PC-3 (cell line): ENCODE measurements around the gene STK38L. TPM values are rescaled to one million over a fixed set of nuclear protein-coding genes. Genes with fewer than 3 reads are reported as not detected.
A peak's percentile ranks its signal among the peaks of the same experiment; 100 is the strongest.

ENCODE experiments used
- ATAC-seq: fragments of 200-7000 bp; cut with Tn5 transposase; 2 replicates; pipeline ENCODE4 v1.9.1; 2020; ENCODE audit warnings: mild to moderate bottlenecking, moderate library complexity
- BruUV-seq: library from RNA; stranded (reverse); fragments of 400-500 nt; replicated peaks from 2 replicates; lab custom pipeline; 2021; lab: Mats Ljungman, UMichigan
- CTCF ChIA-PET: fragments of 300-600 bp; sonication (Branson Sonifier 250); formaldehyde crosslinking; loops from one replicate; lab custom pipeline; 2022; ENCODE audit warnings: antibody characterized with exemption; lab: Charles Lee
- POLR2A ChIA-PET: fragments of 300-600 bp; sonication (Branson Sonifier 250); formaldehyde crosslinking; loops from one replicate; lab custom pipeline; 2022; ENCODE audit warnings: antibody characterized with exemption; ENCODE audit not compliant: unreplicated experiment; lab: Charles Lee
- DNase-seq: peaks from one replicate; pipeline ENCODE4 v3.0.0-alpha.2; 2015
- H2AFZ ChIP-seq: fragments of 300-600 bp; sonication (generic); 2 replicates; pipeline ENCODE4 v1.6.0; 2016; ENCODE audit warnings: antibody characterized with exemption, low read length
- H3F3A ChIP-seq: fragments of 300-600 bp; sonication (generic); one replicate; pipeline ENCODE4 v1.6.0; 2017; ENCODE audit warnings: antibody characterized with exemption, low read length, control low read depth, mild to moderate bottlenecking; ENCODE audit not compliant: unreplicated experiment
- H3K27ac ChIP-seq: fragments of 300-600 bp; sonication (generic); 2 replicates; pipeline ENCODE4 v1.5.1; 2016; ENCODE audit warnings: mild to moderate bottlenecking, low read length
- H3K27me3 ChIP-seq: fragments of 300-600 bp; sonication (generic); 2 replicates; pipeline ENCODE4 v1.6.1; 2016; ENCODE audit warnings: low read length, mixed read lengths
- H3K36me3 ChIP-seq: fragments of 300-600 bp; sonication (generic); 2 replicates; pipeline ENCODE4 v1.6.1; 2016; ENCODE audit warnings: low read depth, mixed run types, low read length, mixed read lengths
- H3K4me1 ChIP-seq: fragments of 300-600 bp; sonication (generic); 2 replicates; pipeline ENCODE4 v1.5.1; 2016; ENCODE audit warnings: low read length; ENCODE audit not compliant: insufficient read depth
- H3K4me2 ChIP-seq: fragments of 300-600 bp; sonication (generic); 2 replicates; pipeline ENCODE4 v1.6.0; 2016; ENCODE audit warnings: low read length
- H3K4me3 ChIP-seq: fragments of 300-600 bp; sonication (generic); 2 replicates; pipeline ENCODE4 v1.5.1; 2016; ENCODE audit warnings: mild to moderate bottlenecking, low read length, mixed read lengths
- H3K79me2 ChIP-seq: fragments of 300-600 bp; sonication (generic); 2 replicates; pipeline ENCODE4 v1.6.1; 2017; ENCODE audit warnings: low read length, mixed read lengths
- H3K9ac ChIP-seq: fragments of 300-600 bp; sonication (generic); 2 replicates; pipeline ENCODE4 v1.6.0; 2016; ENCODE audit warnings: mild to moderate bottlenecking, low read length
- H3K9me2 ChIP-seq: fragments of 300-600 bp; sonication (generic); replicated peaks from 2 replicates; pipeline ENCODE4 v1.6.1; 2016; ENCODE audit warnings: mixed run types, low read length, mixed read lengths
- H3K9me3 ChIP-seq: fragments of 300-600 bp; sonication (generic); 2 replicates; pipeline ENCODE4 v1.6.1; 2016; ENCODE audit warnings: low read length, mixed read lengths
- H4K20me1 ChIP-seq: fragments of 300-600 bp; sonication (generic); 2 replicates; pipeline ENCODE4 v1.6.1; 2016; ENCODE audit warnings: low read length, mixed read lengths
- EZH2 ChIP-seq: fragments of 300-600 bp; sonication (generic); IDR thresholded peaks from one replicate; pipeline ENCODE4 v1.6.1; 2017; ENCODE audit warnings: antibody characterized with exemption, mild to moderate bottlenecking, low read length; ENCODE audit not compliant: unreplicated experiment
- EZH2phosphoT487 ChIP-seq: fragments of 300-600 bp; sonication (generic); IDR thresholded peaks from 2 replicates; pipeline ENCODE4 v1.6.1; 2018; ENCODE audit warnings: mild to moderate bottlenecking, antibody characterized with exemption, low read length, borderline replicate concordance
- intact Hi-C: fragments of 100-400 bp; cut with micrococcal nuclease; formaldehyde crosslinking; loops from 2 replicates; pipeline ENCODE4 v1.9.0; 2023
- total RNA-seq: library from RNA; depleted of rRNA; stranded (reverse); fragments of >200 nt; gene quantifications from 2 replicates; pipeline ENCODE4 v1.2.3, GENCODE V29; 2014
- TF ChIP-seq, protein P1 (sequence below): fragments of 300-600 bp; sonication (generic); conservative IDR thresholded peaks from 2 replicates; pipeline ENCODE4 v1.5.1; 2017; ENCODE audit warnings: antibody characterized with exemption, low read depth, mild to moderate bottlenecking, low read length

The STK38L gene
- total RNA-seq, 1 experiment from 2014 or later = 32.3 TPM

DNA sequence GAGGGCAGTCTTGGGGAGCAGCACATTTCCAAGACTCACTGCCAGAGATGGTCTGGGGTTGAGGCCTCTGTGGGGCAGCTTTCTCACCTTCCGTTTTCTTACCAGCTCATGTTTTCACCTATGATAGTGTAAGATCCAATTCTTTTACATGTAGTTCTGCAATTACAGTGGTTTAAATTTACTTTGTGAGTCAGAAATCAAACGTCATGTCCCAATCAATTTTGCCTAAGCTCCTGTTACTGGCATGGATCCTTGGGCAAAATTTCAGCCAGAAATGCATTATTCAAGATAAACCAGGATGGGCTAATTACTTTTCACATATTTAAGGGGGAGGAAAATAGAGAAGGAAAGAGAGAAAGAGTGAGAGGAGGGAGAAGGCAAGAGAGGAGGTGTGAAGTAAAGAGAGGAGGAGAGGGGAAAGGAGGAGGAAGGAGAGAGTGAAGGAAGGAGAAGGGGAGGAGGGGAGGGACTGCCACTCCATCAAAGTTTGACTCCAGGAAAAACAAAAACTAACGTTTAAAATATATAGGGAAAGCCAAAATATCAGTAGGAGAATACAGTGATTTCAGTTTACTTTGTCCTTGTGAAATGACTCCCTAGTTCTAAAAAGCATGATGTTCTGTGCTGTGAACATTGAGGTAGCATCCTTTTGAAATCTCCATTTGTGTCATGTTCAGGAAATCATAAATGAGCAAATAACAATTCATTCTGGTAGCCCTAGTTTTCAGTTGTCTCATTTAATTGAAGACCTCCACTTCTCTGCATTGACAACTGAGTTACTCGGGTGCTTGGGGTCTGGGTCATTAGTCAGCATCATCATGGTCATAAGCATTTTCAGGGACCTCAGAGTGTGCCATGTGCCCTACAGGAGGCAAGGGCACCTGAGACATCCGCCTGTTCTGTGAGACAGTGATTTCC, 91.5 kb downstream of the STK38L start:
- Histone ChIP-seq H3K4me3 (peak overlapping the region; percentile 83), H2AFZ (no peak overlapping the region), H3K36me3 (peaks cover 11% of the 10 kb centered on the region; the same call in 1 of the 2 replicates), H3K27ac (peak overlapping the region; percentile 95), H3K79me2 (peaks cover 88% of the 10 kb centered on the region), H3K4me1 (peaks cover 69% of the 10 kb centered on the region), H3K9me2 (no peaks in the 10 kb centered on the region), H3K27me3 (no peaks in the 10 kb centered on the region), H3F3A (peaks cover 28% of the 10 kb centered on the region), H3K9me3 (no peaks in the 10 kb centered on the region), H3K9ac (peak overlapping the region; percentile 91), H4K20me1 (no peaks in the 10 kb centered on the region), H3K4me2 (peak overlapping the region; percentile 85)
- BruUV-seq = TSS peak; percentile 42
- POLR2A ChIA-PET = interaction anchor here (0.5 to 1.0 kb wide), 8 partner anchors 19 to 944 kb away, joined by 3 to 9 read pairs (median 4); no protein-coding TSS in a partner anchor
- intact Hi-C loops = loop anchor here (1.0 to 10.0 kb wide), 4 partner anchors 8 to 319 kb away; no protein-coding TSS in a partner anchor
- TF ChIP-seq, protein P1, sequence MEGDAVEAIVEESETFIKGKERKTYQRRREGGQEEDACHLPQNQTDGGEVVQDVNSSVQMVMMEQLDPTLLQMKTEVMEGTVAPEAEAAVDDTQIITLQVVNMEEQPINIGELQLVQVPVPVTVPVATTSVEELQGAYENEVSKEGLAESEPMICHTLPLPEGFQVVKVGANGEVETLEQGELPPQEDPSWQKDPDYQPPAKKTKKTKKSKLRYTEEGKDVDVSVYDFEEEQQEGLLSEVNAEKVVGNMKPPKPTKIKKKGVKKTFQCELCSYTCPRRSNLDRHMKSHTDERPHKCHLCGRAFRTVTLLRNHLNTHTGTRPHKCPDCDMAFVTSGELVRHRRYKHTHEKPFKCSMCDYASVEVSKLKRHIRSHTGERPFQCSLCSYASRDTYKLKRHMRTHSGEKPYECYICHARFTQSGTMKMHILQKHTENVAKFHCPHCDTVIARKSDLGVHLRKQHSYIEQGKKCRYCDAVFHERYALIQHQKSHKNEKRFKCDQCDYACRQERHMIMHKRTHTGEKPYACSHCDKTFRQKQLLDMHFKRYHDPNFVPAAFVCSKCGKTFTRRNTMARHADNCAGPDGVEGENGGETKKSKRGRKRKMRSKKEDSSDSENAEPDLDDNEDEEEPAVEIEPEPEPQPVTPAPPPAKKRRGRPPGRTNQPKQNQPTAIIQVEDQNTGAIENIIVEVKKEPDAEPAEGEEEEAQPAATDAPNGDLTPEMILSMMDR = no peak
- TF ChIP-seq EZH2 (no peak), EZH2phosphoT487 (no peak)
- peak; percentile 87 for DNase-seq
- CTCF ChIA-PET = interaction anchor here (0.6 kb wide), 1 partner anchor 320 kb away, joined by 4 read pairs; no protein-coding TSS in a partner anchor
- peak; percentile 2 for ATAC-seq

DNA sequence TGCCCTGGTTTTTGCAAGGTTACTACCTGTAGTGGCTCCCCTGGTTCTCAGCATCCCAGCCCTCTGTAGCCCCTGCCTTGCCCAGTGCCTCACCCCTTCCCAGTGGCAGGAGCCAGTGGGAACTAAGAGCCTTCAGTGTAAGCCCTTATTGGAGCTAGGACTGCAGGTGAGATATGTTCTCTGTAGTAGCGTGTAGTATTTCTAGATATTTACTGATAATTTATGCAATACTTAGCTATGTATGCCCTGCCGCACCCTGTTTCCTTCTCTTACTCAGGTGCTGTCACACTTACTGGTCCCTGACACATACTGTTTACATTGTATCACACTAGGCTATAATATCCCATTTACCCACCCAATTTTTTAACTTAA, 92.2 kb downstream of the STK38L start:
- Histone ChIP-seq H3F3A (peaks cover 23% of the 10 kb centered on the region), H3K79me2 (peaks cover 95% of the 10 kb centered on the region), H3K27ac (peak overlapping the region; percentile 95), H3K27me3 (no peaks in the 10 kb centered on the region), H3K4me1 (peaks cover 70% of the 10 kb centered on the region), H3K4me2 (peak overlapping the region; percentile 85), H2AFZ (no peak overlapping the region), H3K4me3 (peak overlapping the region; percentile 83), H3K9ac (peak overlapping the region; percentile 91), H3K9me3 (no peaks in the 10 kb centered on the region), H3K9me2 (no peaks in the 10 kb centered on the region), H3K36me3 (peaks cover 13% of the 10 kb centered on the region; the same call in 1 of the 2 replicates), H4K20me1 (no peaks in the 10 kb centered on the region)
- ATAC-seq = peak; percentile 57
- intact Hi-C loops = loop anchor here (5.0 to 10.0 kb wide), 2 partner anchors 286 to 319 kb away; no protein-coding TSS in a partner anchor
- DNase-seq = peak; percentile 99
- ChIA-PET CTCF (no interaction called here), POLR2A (interaction anchor here (0.6 to 1.0 kb wide), 2 partner anchors 20 to 71 kb away, joined by 3 to 9 read pairs; no protein-coding TSS in a partner anchor)
- TF ChIP-seq EZH2phosphoT487 (no peak), EZH2 (no peak)
- TF ChIP-seq, protein P1 = no peak
- BruUV-seq = no TSS peak
